Sigmoid colon (tissue), 7 donors: ENCODE data around the gene LYPD6B. TPM values are rescaled to one million over a fixed set of nuclear protein-coding genes. Genes with fewer than 3 reads are reported as not detected.

ENCODE experiments used
- DNase-seq: peaks from one replicate; pipeline ENCODE4 v3.0.0-alpha.2; 2019
- H3K27ac ChIP-seq, 4 donors: fragments of 200-600 bp; sonication (generic); one replicate each; pipeline ENCODE4 v1.5.1; 2016 to 2019; ENCODE audit warnings: mild to moderate bottlenecking in 1 of 4
- H3K27me3 ChIP-seq, 3 donors: fragments of 200-600 bp; sonication (generic); one replicate each; pipeline ENCODE4 v1.5.1; 2019; ENCODE audit warnings: mild to moderate bottlenecking in 1 of 3
- H3K36me3 ChIP-seq, 4 donors: fragments of 200-600 bp; sonication (generic); one replicate each; pipeline ENCODE4 v1.5.1; 2016 to 2019
- H3K4me1 ChIP-seq, 4 donors: fragments of 200-600 bp; sonication (generic); one replicate each; pipeline ENCODE4 v1.5.1; 2017 to 2019
- H3K4me3 ChIP-seq, 4 donors: fragments of 200-600 bp; sonication (generic); one replicate each; pipeline ENCODE4 v1.5.1; 2017 to 2019; ENCODE audit warnings: mild to moderate bottlenecking in 2 of 4, moderate library complexity in 1 of 4
- H3K9me3 ChIP-seq, 4 donors: fragments of 200-600 bp in 3 of 4; sonication (generic) in 3 of 4; one replicate each; pipeline versions ENCODE4 v1.5.1 to v1.6.1; 2013 to 2019
- CTCF ChIP-seq, 4 experiments: fragments of 450-650 bp in 3 of 4; fragments of 200-600 bp in 1 of 4; IDR thresholded peaks; one replicate each; pipeline ENCODE4 v1.5.1; 2016 to 2019; ENCODE audit warnings: antibody characterized with exemption in 4 of 4, mild to moderate bottlenecking in 3 of 4, moderate library complexity in 2 of 4
- EP300 ChIP-seq, 4 donors: sonication (generic); formaldehyde crosslinking; IDR thresholded peaks; one replicate each; pipeline ENCODE4 v1.6.1; 2017; ENCODE audit warnings: antibody characterized with exemption in 4 of 4
- POLR2A ChIP-seq, 2 donors: fragments of 450-650 bp; IDR thresholded peaks; one replicate each; pipeline ENCODE4 v1.6.1; 2016; ENCODE audit warnings: antibody characterized with exemption in 2 of 2, mild to moderate bottlenecking in 2 of 2, moderate library complexity in 2 of 2
- POLR2AphosphoS5 ChIP-seq, 4 donors: sonication (generic); formaldehyde crosslinking; IDR thresholded peaks; one replicate each; pipeline ENCODE4 v1.6.1; 2017; ENCODE audit warnings: antibody characterized with exemption in 4 of 4
- WGBS, 2 donors: extraction: QIAGEN DNeasy Blood & Tissue Kit; methylation state at CpG; one replicate each; pipeline ENCODE4 v1.1.7; 2013; 5-methylcytosine and 5-hydroxymethylcytosine counted together
- intact Hi-C: fragments of 100-400 bp; cut with DNase I; formaldehyde crosslinking; loops from one replicate; pipeline ENCODE4 v1.15.1; 2023
- polyA plus RNA-seq, 3 donors: library from polyadenylated mRNA; stranded (reverse); fragments of 200-250 nt; gene quantifications; one replicate each; pipeline ENCODE4 v1.2.3, GENCODE V29; 2013
- total RNA-seq, 4 donors: library from RNA; depleted of rRNA; stranded (reverse); fragments of >200 nt; gene quantifications; one replicate each; pipeline ENCODE4 v1.1.0, GENCODE V29; 2016
- donor health status: healthy with polysubstance abuse.
- donor health status: Bipolar disorder and iron deficiency.
- donor health status: healthy.

LYPD6B gene
- total and polyA plus RNA-seq, 7 donors = 0.66 to 2.1 (median 1.5) TPM; not detected in 3

DNA sequence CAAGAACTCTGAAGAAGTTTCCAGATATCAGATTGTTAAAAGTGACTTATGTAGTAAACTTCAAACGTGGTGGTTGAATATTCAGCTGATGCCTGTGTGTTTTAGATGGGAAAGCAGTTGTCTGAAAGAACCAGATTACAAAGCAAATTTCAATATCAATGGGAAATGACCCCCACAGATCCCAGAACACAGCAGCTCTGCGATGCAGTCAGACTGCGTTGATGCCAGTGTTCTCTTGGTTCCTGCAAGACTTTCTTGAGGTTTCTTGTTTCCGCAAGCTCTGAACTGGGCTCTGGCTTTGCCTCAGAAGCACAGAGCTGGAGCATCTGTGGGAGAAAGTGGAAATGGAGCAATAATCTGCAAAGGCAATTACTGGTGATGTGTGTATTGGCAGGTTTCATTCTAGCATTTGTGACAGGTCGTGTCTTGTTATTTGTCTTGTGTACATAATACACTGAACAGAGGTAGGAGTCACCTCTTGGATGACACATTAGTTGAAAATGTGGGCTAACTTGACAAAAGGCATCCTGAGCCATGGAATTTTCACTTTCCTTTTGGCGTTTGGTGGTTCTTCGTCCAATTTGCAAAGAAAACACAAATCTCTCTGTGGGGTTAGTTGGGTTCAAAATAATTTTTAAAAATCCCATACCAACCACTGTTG is 10.8 kb upstream of the LYPD6B start:
- H3K9me3 ChIP-seq = no peaks in the 10 kb centered on the region
- WGBS, 2 donors = 72 to 75% methylated on average over 7 of the region's 7 CpGs
- H3K4me3 ChIP-seq = no peak overlapping the region
- H3K4me1 ChIP-seq = no peaks in the 10 kb centered on the region
- DNase-seq = no peak
- no peak overlapping the region for H3K27ac ChIP-seq
- H3K36me3 ChIP-seq = no peaks in the 10 kb centered on the region
- H3K27me3 ChIP-seq = peaks cover 0 to 5% (median 0%) of the 10 kb centered on the region in 3 donors
- no peak for TF ChIP-seq POLR2A (IDR thresholded peaks at IDR 0.05)
- TF ChIP-seq POLR2AphosphoS5 (IDR thresholded peaks at IDR 0.05) = no peak
- TF ChIP-seq CTCF (IDR thresholded peaks at IDR 0.05) = no peak
- TF ChIP-seq EP300 (IDR thresholded peaks at IDR 0.05) = no peak
- intact Hi-C loops = no loop called here

GRCh38 chr2:149028377-149028776 is 10.1 kb upstream of the LYPD6B start:
- Histone ChIP-seq H3K4me1 (no peaks in the 10 kb centered on the region), H3K27me3 (peaks cover 0 to 5% (median 0%) of the 10 kb centered on the region in 3 donors), H3K4me3 (no peak overlapping the region), H3K36me3 (no peaks in the 10 kb centered on the region), H3K27ac (no peak overlapping the region), H3K9me3 (no peaks in the 10 kb centered on the region)
- WGBS, 2 donors = 85 to 88% methylated on average over 6 of the region's 6 CpGs
- no peak for DNase-seq
- TF ChIP-seq POLR2AphosphoS5 (IDR thresholded peaks at IDR 0.05) = no peak
- TF ChIP-seq CTCF (IDR thresholded peaks at IDR 0.05) = no peak
- TF ChIP-seq EP300 (IDR thresholded peaks at IDR 0.05) = no peak
- TF ChIP-seq POLR2A (IDR thresholded peaks at IDR 0.05) = no peak
- intact Hi-C loops = no loop called here

GRCh38 chr2:149028891-149029290 is 9.6 kb upstream of the LYPD6B start:
- DNase-seq = no peak
- 66 to 85% methylated on average over 2 of the region's 2 CpGs for WGBS, 2 donors
- Histone ChIP-seq H3K9me3 (no peaks in the 10 kb centered on the region), H3K36me3 (no peaks in the 10 kb centered on the region), H3K4me1 (no peaks in the 10 kb centered on the region), H3K4me3 (no peak overlapping the region), H3K27ac (no peak overlapping the region), H3K27me3 (peaks cover 0 to 5% (median 0%) of the 10 kb centered on the region in 3 donors)
- TF ChIP-seq EP300 (IDR thresholded peaks at IDR 0.05) (no peak), CTCF (IDR thresholded peaks at IDR 0.05) (no peak), POLR2AphosphoS5 (IDR thresholded peaks at IDR 0.05) (no peak), POLR2A (IDR thresholded peaks at IDR 0.05) (no peak)
- intact Hi-C loops = no loop called here

DNA sequence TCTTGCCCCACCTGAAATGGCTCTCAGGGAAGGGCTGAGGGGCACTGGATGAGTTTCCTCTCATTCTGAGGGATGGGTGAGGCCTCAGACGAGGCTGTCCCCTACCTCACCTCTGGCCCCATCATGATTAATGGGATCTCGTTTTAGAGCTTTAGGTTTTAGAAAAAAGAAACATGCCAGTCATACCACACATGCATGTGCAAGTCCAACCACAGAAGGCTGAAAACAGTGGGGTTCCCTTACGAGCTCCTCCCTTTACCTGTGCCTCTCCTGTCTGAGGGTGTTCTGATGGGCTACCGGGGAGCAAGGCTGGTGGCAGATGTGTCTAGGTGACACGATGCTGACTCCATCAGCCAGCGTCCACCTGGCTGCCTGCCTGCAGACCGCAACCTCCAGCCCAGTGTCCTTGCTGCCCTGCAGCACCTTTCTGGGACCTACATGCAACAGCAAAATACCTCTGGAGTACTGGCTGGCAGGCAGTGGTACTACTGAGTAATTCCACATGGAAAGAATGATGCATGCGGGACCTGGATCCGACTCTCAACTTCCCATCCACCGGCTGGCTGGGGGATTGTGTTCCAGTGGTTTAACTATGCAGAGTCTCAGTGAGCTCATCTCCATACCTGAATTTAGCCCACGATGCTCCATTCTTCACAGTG is 9.1 kb upstream of the LYPD6B start:
- no peak overlapping the region for H3K27ac ChIP-seq
- TF ChIP-seq EP300 (IDR thresholded peaks at IDR 0.05) (no peak), POLR2A (IDR thresholded peaks at IDR 0.05) (no peak), CTCF (IDR thresholded peaks at IDR 0.05) (no peak), POLR2AphosphoS5 (IDR thresholded peaks at IDR 0.05) (no peak)
- 85% methylated on average over 11 of the region's 11 CpGs for WGBS, 2 donors
- no peak for DNase-seq
- intact Hi-C loops = no loop called here
- no peaks in the 10 kb centered on the region for H3K4me1 ChIP-seq
- H3K36me3 ChIP-seq = no peaks in the 10 kb centered on the region
- H3K4me3 ChIP-seq = no peak overlapping the region
- H3K27me3 ChIP-seq = peaks cover 0 to 5% (median 0%) of the 10 kb centered on the region in 3 donors
- H3K9me3 ChIP-seq = no peaks in the 10 kb centered on the region
